ENCODE measurements around the gene FSIP1.

GRCh38 chr15:39613271-39613670 is 169.4 kb downstream of the FSIP1 start:
- TF ChIP-seq CTCF (IDR thresholded peaks at IDR 0.05) (no peak), EP300 (IDR thresholded peaks at IDR 0.05) (no peak)

Measured in sigmoid colon (tissue), 4 donors.